Thyroid gland (tissue), 4 donors: ENCODE measurements around the gene PTP4A2.

Source experiments
- POLR2A ChIP-seq, 2 donors: fragments of 450-650 bp; IDR thresholded peaks; one replicate each; pipeline ENCODE4 v1.6.1; 2017; ENCODE audit warnings: antibody characterized with exemption in 2 of 2, mild to moderate bottlenecking in 2 of 2, moderate library complexity in 1 of 2
- TF ChIP-seq, protein P1 (sequence below), 6 experiments: fragments of 200-600 bp in 3 of 6; fragments of 450-650 bp in 3 of 6; sonication (generic) in 3 of 6; IDR thresholded peaks; one replicate each; pipeline ENCODE4 v1.5.1; 2016 to 2019; ENCODE audit warnings: antibody characterized with exemption in 6 of 6, mild to moderate bottlenecking in 2 of 6, inconsistent platforms in 1 of 6, moderate library complexity in 1 of 6

DNA sequence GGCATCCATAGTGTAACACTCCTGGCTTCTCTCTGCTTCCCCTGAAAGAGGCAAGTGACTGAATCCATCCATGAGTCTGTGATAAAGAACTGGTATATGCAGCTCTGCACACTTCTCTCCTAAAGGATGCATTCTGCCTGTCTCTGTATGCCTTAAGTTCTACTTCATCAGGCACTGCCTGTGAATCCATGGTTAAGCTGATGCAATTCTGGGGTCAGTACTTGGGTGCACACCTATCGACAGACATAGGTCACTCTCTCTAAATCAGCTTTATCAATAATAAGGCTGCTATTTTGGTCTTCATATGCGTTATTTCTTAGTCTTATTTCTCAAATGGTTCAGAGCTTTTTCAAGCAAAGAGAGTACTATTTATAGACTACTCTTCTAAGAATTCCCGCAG is 32.7 kb upstream of the PTP4A2 start:
- TF ChIP-seq, protein P1, sequence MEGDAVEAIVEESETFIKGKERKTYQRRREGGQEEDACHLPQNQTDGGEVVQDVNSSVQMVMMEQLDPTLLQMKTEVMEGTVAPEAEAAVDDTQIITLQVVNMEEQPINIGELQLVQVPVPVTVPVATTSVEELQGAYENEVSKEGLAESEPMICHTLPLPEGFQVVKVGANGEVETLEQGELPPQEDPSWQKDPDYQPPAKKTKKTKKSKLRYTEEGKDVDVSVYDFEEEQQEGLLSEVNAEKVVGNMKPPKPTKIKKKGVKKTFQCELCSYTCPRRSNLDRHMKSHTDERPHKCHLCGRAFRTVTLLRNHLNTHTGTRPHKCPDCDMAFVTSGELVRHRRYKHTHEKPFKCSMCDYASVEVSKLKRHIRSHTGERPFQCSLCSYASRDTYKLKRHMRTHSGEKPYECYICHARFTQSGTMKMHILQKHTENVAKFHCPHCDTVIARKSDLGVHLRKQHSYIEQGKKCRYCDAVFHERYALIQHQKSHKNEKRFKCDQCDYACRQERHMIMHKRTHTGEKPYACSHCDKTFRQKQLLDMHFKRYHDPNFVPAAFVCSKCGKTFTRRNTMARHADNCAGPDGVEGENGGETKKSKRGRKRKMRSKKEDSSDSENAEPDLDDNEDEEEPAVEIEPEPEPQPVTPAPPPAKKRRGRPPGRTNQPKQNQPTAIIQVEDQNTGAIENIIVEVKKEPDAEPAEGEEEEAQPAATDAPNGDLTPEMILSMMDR (IDR thresholded peaks at IDR 0.05) = no peak
- no peak for TF ChIP-seq POLR2A (IDR thresholded peaks at IDR 0.05)
